OCI-LY7 (cell line): ENCODE results near the gene ELOVL6.

ENCODE experiments used
- CTCF ChIP-seq: fragments of 200-600 bp; sonication (generic); conservative IDR thresholded peaks from 2 replicates; pipeline ENCODE4 v1.5.1; 2014; ENCODE audit warnings: mild to moderate bottlenecking, antibody characterized with exemption, low read length, moderate library complexity, mixed read lengths
- EZH2phosphoT487 ChIP-seq: fragments of 200-600 bp; sonication (generic); IDR thresholded peaks from 2 replicates; pipeline ENCODE4 v1.6.1; 2018; ENCODE audit warnings: low read depth, borderline replicate concordance, mild to moderate bottlenecking, mixed run types, antibody characterized with exemption, low read length, moderate library complexity, mixed read lengths

GRCh38 chr4:110231869-110232268, 33.5 kb upstream of the ELOVL6 start:
- TF ChIP-seq CTCF: no peak
- TF ChIP-seq EZH2phosphoT487: no peak
